Sigmoid colon (tissue), 4 donors: ENCODE results near the gene RUNX2.

Source experiments
- EP300 ChIP-seq, 4 donors: sonication (generic); formaldehyde crosslinking; IDR thresholded peaks; one replicate each; pipeline ENCODE4 v1.6.1; 2017; ENCODE audit warnings: antibody characterized with exemption in 4 of 4
- POLR2A ChIP-seq, 2 donors: fragments of 450-650 bp; IDR thresholded peaks; one replicate each; pipeline ENCODE4 v1.6.1; 2016; ENCODE audit warnings: antibody characterized with exemption in 2 of 2, mild to moderate bottlenecking in 2 of 2, moderate library complexity in 2 of 2
- POLR2AphosphoS5 ChIP-seq, 4 donors: sonication (generic); formaldehyde crosslinking; IDR thresholded peaks; one replicate each; pipeline ENCODE4 v1.6.1; 2017; ENCODE audit warnings: antibody characterized with exemption in 4 of 4
- TF ChIP-seq, protein P1 (sequence below), 4 experiments: fragments of 450-650 bp in 3 of 4; fragments of 200-600 bp in 1 of 4; IDR thresholded peaks; one replicate each; pipeline ENCODE4 v1.5.1; 2016 to 2019; ENCODE audit warnings: antibody characterized with exemption in 4 of 4, mild to moderate bottlenecking in 3 of 4, moderate library complexity in 2 of 4

DNA sequence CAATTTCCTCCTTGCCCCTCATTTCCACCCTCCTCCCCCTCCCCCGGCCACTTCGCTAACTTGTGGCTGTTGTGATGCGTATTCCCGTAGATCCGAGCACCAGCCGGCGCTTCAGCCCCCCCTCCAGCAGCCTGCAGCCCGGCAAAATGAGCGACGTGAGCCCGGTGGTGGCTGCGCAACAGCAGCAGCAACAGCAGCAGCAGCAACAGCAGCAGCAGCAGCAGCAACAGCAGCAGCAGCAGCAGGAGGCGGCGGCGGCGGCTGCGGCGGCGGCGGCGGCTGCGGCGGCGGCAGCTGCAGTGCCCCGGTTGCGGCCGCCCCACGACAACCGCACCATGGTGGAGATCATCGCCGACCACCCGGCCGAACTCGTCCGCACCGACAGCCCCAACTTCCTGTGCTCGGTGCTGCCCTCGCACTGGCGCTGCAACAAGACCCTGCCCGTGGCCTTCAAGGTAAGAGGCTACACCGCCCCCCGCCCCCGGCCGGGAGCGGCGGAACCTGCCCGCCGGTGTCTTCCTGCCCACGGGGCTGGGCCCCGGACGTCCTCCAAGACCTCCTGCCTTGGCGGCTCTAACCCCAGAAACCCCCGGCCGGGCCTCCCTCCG, 94.5 kb downstream of the RUNX2 start:
- TF ChIP-seq, protein P1, sequence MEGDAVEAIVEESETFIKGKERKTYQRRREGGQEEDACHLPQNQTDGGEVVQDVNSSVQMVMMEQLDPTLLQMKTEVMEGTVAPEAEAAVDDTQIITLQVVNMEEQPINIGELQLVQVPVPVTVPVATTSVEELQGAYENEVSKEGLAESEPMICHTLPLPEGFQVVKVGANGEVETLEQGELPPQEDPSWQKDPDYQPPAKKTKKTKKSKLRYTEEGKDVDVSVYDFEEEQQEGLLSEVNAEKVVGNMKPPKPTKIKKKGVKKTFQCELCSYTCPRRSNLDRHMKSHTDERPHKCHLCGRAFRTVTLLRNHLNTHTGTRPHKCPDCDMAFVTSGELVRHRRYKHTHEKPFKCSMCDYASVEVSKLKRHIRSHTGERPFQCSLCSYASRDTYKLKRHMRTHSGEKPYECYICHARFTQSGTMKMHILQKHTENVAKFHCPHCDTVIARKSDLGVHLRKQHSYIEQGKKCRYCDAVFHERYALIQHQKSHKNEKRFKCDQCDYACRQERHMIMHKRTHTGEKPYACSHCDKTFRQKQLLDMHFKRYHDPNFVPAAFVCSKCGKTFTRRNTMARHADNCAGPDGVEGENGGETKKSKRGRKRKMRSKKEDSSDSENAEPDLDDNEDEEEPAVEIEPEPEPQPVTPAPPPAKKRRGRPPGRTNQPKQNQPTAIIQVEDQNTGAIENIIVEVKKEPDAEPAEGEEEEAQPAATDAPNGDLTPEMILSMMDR (IDR thresholded peaks at IDR 0.05) = no peak
- TF ChIP-seq POLR2A (IDR thresholded peaks at IDR 0.05) (no peak), POLR2AphosphoS5 (IDR thresholded peaks at IDR 0.05) (no peak), EP300 (IDR thresholded peaks at IDR 0.05) (no peak)
